Kidney tubule cell (primary cell): ENCODE measurements around the gene WDR93.

Experiments
- DNase-seq: peaks from one replicate; pipeline ENCODE4 v3.0.0-alpha.2; 2018; ENCODE audit warnings: low spot score

Gene WDR93

DNA sequence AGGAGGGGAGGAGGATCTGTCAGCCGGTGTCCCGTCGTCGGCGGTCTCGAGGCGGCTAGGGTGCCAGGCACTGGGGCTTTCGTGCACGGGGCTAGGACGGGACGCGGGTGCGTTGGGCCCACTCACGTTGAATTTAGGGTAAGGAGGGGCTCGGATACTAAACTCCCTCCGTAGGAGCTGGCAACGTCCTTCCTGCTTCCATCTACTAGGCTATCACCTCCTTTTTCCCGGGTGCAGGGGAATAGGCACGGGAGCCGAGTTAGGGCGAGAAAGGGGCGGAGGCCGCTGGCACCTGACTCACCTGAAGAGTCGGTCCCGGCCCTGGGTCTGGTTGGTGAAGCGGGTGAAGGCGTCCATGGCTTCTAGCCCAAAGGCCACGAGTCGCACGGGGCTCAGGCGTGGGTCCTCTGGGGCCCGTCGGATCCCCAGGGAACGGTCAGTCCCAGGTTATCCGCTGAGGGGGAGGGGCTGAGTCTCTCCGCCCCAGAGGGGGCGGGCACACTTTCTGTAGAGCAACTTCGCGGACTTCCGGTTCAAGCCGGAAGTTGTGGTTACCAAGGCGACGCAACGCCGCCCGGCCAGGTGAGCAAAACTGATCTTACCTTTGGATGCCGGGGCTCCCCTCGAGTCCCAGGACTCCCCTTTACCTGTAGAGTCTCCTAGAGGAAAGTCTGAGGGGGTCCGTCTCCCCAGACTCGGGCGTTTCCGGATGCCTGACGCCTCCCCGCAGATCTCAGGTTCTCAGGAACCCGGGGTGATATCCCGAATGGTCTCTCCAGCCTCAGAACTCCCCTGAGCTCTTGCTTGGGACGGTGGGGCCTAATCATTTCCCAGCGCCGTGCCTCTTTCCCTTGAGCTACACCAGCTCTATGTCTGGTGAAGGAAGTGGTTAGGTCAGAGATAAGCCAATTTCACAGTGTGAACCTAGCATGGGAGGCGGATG lies at the start of gene WDR93, which contains the start of gene PEX11A:
Gene WDR93 (plus strand): TSS at position 536 of the 943 bp plus-strand sequence. CDS start 10,936 bp downstream, outside the sequence.
Gene PEX11A (minus strand): TSS at position 479 of the 943 bp plus-strand sequence. CDS start 122 bp downstream, at position 357.
- DNase-seq = peak; percentile 86

DNA sequence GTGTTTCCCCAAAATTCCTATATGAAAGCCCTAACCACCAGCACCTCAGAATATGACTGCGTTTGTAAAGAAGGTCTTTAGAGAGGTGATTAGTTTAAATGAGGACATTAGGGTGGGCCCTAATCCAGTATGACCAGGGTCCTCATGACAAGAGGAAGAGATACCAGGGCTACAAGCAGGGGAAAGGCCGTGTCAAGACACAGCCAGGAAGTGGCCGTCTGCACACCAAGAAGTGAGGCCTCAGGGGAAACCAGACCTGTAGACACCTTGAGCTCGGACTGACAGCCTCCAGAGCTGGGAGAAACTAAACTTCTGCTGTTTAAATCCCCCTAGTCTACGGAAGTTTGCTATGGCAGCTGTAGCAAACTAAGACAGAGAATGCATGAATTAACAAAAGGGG lies 49.6 kb upstream of the WDR93 start:
- no peak for DNase-seq

DNA sequence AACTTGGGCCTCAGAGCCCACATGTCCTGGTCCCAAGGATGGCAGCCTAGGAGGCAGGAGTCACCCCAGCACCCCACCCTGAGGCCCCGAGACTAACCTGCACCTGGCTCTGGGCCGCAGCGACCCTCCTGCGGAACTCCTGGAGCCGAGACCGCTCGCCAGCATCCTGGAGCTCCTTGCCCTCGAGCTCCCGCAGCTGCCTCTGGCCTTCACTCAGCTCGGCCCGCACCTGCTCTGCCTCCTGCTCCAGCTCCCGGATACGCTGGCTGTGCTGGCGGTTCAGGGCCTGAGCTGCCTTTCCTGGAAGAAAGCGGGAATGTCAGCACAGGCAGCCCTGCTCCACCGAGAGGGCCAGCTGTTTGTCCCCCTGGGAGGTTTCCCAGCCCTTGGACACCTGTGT lies 48.5 kb upstream of the WDR93 start:
- no peak for DNase-seq

DNA sequence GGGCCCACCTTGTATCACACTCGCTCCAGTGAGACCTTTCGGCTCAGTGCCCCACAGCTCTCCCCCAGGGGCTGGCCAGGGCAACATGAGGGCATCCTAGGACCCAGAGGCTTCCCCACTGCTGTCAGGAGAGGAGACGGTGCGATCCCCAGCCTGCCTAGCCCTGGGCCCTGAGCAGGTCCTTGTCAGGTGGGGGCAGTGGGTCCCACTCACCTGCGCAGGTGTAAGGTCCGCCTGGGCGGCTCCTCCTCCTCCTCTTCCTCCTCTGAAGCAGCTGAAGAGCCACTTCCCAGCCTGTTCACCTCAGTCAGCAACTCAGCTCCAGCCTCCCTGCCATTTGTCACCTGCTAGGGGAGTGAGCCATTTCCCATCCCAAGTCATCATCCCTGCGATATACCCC lies 44.9 kb upstream of the WDR93 start:
- DNase-seq = no peak

DNA sequence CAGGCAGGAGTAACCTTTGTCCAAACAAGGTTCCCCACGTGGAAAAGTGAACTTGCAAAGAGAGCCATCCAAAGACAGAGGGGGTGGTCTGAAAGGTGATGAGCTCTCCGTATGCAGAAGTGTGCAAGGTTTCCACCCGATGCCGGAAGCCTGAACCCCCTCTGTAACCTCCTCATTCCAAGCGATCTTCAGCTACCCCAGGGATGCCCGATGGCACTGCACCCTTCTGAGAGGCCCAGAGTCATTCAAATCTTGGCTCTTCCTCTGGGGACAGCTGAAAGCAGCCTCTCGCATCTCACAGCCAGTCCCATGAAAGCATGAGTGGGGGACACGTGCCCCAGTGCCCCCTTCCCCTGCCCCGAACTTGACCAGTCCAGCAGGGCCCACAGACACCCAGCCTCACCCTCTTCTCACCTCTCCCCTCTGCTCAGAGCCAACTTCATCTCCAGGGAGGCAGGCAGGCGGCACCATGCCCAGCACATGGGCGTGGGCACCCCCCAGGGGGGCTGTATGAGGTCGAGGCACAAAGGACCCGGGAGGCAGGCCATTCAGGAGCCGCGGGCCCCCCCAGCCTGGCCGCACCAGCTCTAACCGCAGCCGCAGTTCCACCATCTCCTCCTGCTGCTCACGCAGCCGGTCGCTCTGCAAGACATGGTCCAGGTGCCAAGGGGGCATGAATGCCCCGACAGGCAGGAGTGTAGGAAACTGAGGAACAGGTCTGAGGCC lies 44.0 kb upstream of the WDR93 start:
- no peak for DNase-seq

DNA sequence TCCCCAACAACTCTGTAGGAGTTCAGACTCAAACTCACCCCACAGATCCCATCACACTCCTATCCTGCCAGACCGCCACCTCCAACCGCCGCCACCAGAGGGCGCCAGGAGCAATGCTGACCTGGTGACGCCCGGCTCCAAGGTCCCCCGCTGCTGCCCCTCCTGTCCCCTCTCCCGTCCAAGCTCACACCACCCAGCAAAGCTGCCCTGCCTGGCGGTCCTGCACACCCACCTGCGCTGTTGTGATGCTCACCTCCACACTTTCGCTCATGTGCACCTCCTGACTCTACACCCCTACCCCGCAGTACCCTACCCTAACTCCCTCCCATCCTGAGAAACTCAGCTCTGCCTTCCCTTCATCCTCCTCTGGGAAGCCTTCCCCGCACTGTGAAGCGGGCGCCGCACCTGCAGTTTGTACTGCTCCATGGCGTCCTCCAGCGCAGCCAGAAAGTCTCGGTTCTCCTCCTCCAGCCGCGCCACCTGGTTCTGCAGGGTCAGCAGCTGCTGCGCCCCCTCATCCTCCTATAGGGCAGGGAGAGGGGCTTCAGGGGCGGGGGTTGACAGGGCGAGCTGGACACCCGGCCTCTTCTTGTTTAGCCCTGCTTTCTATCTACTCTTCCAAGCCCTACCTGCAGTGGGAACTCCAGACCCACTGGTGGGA lies 43.3 kb upstream of the WDR93 start:
- DNase-seq = peak; percentile 56

DNA sequence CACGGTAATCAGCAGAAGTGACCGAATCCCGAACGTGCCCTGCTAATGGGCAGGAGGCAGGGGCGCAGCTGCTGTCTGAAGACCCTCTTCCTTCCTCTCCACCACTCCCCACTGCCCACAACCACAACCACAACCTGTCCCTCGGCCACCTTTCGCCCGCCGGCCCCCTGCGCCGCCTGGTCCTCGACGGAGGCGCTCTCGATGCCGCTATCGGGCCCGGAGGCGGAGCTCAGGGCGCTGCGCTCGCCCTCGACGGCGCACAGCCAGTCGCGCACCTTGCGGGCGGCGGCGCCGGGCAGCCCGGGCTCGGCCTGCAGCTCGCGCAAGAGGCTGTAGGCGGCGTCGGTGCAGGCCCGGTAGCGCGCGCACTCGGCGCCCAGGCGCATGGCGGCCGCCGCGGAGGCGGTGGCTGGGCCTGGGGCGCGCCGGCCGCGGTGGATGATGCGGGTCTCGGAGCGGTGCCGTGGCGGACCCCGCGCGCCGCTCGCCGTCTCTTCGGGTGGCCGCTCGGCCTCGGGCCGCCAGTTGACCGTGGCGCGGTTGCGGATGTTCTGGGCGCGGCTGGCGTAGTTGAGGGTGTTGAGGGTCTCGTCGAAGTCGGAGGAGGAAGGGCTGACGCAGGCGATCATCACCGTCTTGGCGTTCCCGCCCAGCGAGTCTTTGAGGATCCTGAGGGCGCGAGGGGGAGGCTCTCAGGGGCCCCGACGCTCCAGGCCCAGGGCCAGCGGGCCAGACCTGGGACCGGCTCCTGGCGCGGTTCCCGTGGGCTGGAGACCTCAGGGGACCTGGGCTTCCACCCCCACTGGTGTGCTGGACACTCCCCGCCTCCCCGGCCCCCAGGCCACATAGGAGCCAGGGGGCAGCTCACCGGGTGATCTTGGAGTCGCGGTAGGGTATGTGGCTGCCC lies 42.3 kb upstream of the WDR93 start:
- DNase-seq = no peak

DNA sequence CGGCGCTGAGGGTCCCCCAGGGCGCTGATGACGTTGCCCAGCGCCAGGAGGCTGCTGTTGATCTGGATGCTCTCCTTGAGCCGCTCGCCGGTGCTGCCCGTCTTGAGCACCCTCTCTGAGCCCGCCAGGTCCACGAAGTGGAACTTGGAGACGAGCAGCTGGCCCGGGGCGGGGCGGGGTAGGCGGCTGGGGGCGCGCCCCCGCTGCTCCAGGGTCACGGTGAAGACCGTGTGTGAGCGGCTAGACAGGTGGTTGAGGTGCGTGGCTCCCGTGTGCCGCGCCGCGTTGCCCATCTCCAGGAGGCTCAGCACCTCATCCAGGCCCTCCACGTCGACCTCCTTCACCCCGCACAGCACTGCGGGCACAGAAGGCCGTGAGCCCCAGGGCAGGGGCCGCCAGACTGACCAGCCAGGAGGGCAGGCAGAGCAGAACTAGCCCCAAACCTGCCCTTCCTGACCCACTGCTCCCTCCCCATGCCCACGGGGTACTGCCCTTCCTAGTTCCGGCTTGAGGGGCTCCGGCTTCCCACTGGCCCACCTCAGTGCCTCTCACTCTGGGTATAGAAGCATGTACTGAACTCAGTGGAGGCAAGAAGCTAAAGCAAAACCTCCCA lies 41.5 kb upstream of the WDR93 start:
- no peak for DNase-seq

DNA sequence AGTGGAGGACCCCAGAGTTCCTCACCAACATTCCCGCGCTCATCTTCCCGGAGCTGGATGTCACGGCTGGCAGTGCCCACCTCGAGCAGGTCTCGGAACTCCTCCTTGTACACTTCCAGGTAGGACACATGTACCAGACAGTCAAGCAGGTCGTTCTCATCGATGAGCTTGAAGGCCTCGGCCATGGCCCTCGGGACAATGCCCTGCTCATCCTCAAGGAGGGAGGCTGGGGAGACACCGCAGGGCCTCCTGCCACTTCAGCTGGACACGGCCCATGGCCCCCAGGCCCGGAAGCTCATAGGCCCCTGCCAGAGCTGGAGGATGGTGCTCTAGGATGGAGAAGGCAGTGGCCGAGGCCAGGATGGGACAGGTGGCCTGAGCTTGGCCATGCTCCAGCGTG lies 40.9 kb upstream of the WDR93 start:
- DNase-seq = no peak

DNA sequence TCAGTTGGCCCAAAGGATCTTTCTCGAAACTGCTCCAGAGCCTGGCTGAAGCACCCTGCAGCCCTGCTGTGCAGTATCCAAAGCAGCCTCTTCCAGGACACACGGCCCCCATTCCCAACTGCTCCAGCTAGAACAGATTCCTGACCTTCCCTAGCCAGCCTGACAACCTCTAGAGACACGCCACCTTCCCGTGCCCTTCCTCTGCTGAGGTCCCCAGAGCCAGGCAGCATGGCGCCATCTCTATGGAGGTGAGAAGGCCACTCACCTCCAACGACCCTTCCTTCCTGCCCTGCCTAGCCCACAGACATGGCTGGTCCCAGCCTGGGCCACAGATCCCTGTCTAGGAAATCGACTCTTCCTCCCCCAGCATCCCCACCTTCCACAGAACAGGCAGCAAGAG lies 38.5 kb upstream of the WDR93 start:
- DNase-seq = no peak

DNA sequence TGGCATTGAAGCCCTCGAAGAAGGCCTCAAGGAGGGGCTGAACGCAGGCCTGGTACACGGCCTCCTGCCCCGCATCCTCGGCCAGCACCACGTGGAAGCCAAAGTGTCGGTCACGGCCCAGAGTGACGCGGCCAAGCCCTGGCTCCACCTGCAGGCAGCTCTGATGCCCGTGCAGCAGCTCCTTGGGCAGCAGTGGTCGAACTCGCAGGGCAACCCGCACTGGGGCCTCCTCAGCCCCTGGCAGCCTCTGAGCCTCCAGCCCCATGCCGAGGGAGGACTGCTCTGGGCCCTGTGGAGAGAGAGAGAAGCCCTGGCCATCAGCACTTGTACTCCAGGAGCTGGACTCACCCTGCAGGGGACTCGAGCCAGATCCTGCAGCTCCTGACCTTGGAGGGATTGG lies 37.9 kb upstream of the WDR93 start:
- no peak for DNase-seq

DNA sequence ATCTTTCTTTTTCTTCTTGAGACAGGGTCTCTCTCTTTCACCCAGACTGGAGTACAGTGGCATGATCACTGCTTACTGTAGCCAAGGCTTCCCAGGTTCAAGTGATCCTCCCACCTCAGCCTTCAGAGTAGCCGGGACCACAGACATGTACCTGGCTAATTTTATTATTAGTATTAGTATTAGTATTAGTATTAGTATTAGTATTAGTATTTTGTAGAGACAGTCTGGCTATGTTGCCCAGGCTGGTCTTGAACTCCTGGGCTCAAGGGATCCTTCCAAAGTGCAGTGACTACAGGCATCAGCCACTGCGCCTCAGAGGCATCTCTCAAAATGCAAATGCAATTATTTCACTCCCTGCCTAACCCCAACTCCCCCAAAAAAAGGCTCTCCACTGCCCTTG lies 37.0 kb upstream of the WDR93 start:
- no peak for DNase-seq

DNA sequence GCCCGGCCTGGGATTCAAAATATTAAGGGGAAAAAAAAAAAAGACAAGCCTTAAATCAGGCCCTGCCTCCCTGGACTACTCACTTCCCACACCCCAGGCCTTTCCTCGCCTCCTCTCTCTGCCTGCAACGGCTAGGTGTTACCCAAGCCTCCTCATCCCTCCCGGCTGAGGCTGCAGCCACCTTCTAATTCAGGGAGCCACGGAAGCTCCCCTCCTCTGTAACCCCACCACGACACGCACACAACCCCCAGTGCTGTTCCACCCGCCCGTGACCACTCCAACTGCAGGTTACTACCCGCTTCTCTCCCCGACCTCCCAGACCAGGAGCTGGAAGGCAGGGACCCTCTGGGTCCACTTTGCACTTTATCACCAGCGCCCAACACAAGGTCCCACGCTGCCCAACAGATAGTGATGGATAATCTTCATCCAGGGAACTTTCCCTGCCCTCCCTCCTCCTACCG lies 36.3 kb upstream of the WDR93 start:
- no peak for DNase-seq

DNA sequence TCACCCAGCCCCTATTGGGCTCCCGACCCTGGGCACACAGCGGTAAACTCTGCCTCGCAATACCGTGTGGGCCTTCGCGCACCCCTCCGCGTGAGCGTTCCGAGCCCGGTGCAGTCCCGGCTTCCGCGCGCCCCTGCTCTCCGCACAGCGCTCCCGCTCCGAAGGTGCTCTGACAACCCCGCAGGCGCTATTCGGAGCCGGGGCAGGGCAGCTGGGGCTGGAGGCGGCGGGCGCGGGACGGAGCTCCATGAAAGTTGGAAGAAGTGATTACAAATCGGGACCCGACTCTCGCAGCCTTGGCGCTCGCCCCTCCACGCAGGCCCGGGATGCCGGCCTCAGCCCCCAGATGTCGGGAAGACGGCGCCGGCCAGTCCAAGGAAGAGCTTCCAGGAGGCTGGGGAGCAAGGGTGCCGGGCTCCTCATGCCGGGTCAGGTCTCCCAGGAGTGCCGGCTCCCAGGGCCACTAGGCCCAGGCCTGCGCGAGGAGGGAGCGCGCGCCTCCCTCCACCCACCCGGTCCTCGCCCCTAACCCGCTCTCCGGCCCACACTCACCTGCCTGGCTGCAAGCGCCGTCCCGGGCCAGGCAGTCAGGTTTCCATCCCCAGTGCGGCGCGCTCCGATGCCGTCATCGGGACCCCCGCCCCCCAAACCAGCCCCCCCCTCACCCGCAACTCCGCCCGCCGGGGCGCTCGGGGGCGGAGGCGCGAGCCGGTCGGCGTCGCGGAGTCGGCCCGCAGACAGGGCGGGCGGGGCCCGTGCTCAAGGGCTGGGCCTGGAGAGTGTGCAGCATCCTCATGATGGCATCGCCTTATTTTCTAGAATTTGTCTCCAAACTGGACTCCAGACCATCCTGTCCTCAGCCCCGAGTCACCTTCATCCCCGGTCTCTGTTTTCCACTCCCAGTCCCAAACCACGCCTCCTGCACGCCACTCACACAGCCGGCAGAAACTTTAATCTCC lies 35.5 kb upstream of the WDR93 start, which contains the start of gene KIF7:
Gene KIF7 (minus strand): TSS at position 621 of the 959 bp plus-strand sequence. CDS start 2,537 bp downstream, outside the sequence.
- peak; percentile 16 for DNase-seq

DNA sequence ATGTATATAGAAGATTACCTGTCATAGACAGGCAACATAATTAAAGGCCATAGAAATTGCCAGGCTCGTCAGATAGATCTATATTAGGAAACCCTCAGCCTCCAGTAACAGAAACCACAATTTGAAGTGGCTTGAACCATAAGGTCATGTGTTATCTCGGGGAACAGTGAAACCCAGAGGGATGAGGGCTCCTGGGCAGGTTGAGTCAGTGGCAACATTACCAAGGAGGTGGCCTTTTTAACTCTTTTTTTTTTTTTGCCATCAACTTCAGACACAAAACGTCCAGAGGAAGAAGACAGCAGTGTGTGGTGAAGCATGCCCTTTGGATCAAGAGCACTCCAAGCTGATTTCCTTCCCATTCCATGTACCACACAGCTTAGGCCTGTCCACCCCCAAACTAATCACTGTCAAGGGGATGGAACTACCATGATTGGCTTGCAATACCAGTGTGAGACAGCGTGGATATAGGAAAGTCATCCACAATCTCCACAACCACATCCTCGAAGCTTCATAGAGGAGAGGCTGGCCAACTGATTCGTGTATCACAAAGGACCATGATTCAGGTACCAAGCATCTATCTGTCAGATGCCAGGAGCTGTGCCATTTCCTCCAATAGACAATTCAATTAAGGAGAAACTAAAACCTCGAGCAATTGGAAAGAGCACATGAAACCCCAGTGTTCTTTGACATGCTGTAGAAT lies 34.3 kb upstream of the WDR93 start:
- peak; percentile 66 for DNase-seq

DNA sequence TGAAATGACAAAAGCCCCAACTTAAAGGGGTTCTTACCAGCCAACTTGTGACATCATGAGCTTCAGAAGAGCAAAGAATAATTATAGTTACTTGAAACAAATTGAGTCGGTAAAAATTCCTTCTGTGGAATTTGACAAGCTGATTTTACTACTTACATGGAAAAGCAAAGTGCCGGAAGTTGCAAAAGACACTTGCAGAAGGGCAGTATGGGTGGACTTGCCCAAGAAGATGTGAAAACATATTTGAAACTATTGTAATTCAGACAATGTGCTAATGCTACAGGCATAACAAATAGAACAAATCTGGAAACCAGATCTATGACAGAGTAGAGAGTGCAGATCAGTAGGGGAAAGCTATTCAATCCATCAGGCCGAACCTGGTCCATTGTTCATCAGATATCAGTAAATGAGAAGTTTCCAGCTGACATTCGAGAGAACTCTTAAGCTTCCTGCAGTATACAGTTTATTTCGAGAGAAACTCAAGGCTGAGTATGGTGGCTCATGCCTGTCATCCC lies 32.9 kb upstream of the WDR93 start:
- no peak for DNase-seq

DNA sequence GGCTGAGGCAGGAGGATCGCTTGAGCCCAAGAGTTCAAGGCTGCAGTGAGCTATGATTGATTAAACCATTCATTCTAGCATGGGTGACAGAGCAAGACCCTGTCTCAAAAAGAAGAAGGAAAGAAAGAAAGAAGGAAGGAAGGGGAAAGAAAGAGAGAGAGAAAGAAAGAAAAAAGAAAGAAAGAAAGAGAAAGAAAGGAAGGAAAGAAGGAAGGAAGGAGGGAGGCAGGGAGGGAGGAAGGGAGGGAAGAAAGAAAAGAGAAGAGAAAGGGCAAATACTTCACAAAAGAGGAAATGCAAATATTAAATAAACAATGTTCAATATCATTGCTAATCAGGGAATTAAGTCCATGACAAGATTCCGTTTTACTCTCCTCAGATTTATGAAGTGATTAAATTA lies 31.3 kb upstream of the WDR93 start:
- DNase-seq = no peak

DNA sequence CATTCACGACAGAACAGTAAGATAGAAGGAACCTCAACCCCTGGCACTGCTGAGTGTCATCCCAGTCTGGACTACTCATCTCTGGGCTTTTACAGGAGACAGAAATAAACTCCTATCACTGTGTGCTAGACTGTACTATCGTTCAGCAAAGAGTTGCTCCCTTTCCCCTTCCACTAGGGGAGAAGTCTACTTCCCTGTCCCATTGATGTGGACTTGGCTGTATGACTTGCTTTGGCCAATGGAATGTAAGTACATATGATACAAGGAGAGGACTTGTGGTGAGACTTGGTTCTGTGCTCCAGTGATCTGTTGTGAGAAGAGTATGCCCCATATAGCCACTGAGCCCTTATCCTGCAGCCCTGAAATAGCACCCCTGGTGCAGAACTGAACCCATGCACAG lies 30.1 kb upstream of the WDR93 start:
- no peak for DNase-seq
